HCT116 (cell line): Measurements from ENCODE around the gene GP9. TPM values are rescaled to one million over a fixed set of nuclear protein-coding genes. Genes with fewer than 3 reads are reported as not detected.

Experiments used
- ATAC-seq: fragments of 200-7000 bp; cut with Tn5 transposase; 2 replicates; pipeline ENCODE4 v1.9.1; 2020; ENCODE audit warnings: mild to moderate bottlenecking, moderate library complexity
- BruUV-seq: library from RNA; stranded (reverse); fragments of 400-500 nt; replicated peaks from 2 replicates; lab custom pipeline; 2021; lab: Mats Ljungman, UMichigan
- CTCF ChIA-PET: fragments of 300-600 bp; sonication (Branson Sonifier 250); formaldehyde crosslinking; loops from one replicate; lab custom pipeline; 2021; ENCODE audit warnings: antibody characterized with exemption; lab: Charles Lee
- POLR2A ChIA-PET: fragments of 300-600, 350-600 bp; sonication (Branson Sonifier 250); formaldehyde crosslinking; loops from one replicate; lab custom pipeline; 2021; ENCODE audit warnings: antibody characterized with exemption; lab: Charles Lee
- RAD21 ChIA-PET, 2 experiments: fragments of 300-600 bp; sonication (Branson Sonifier 250); formaldehyde crosslinking; loops; one replicate each; lab custom pipeline; 2023; ENCODE audit warnings: low total read pairs in 2 of 2; ENCODE audit not compliant: uncharacterized antibody in 2 of 2, unreplicated experiment in 2 of 2, low non-redundant PET in 1 of 2; lab: Charles Lee
- DNase-seq: peaks from one replicate; pipeline ENCODE4 v3.0.0-alpha.2; 2010; ENCODE audit warnings: low read depth, low spot score
- H2AFZ ChIP-seq: fragments of 200-600 bp; shearing (Covaris generic), sonication (generic); 2 replicates; pipeline ENCODE4 v1.6.1; 2017; ENCODE audit warnings: low read depth, mixed run types, mixed read lengths, antibody characterized with exemption, low read length; ENCODE audit not compliant: poor library complexity, severe bottlenecking
- H3K27ac ChIP-seq: 2 replicates; pipeline ENCODE4 v1.5.1; 2012; ENCODE audit warnings: low read depth, low read length
- H3K27me3 ChIP-seq: fragments of 200-600 bp; sonication (generic); 2 replicates; pipeline ENCODE4 v1.6.1; 2016; ENCODE audit warnings: mixed run types, low read length, mixed read lengths; ENCODE audit not compliant: insufficient read depth
- H3K36me3 ChIP-seq, 2 experiments: fragments of 200-500 bp in 1 of 2; fragments of 200-600 bp in 1 of 2; sonication (Bioruptor generic) in 1 of 2; sonication (generic) in 1 of 2; 2 replicates each; pipeline versions ENCODE4 v1.5.1 to v1.6.1; 2014 to 2016; ENCODE audit warnings: low read length in 2 of 2, inconsistent platforms in 1 of 2, mixed read lengths in 1 of 2, mixed run types in 1 of 2; ENCODE audit not compliant: insufficient read depth in 2 of 2, control insufficient read depth in 1 of 2
- H3K4me1 ChIP-seq, 2 experiments: fragments of 200-600 bp in 1 of 2; sonication (generic) in 1 of 2; 2 replicates each; pipeline versions ENCODE4 v1.5.1 to v1.6.1; 2012 to 2017; ENCODE audit warnings: low read length in 2 of 2, inconsistent platforms in 1 of 2, mild to moderate bottlenecking in 1 of 2, mixed read lengths in 1 of 2, mixed run types in 1 of 2, moderate library complexity in 1 of 2; ENCODE audit not compliant: insufficient read depth in 2 of 2, control insufficient read depth in 1 of 2
- H3K4me2 ChIP-seq: fragments of 200-600 bp; sonication (generic); 2 replicates; pipeline ENCODE4 v1.6.1; 2017; ENCODE audit warnings: mixed run types, low read length, mixed read lengths
- H3K4me3 ChIP-seq, 2 experiments: fragments of 200-600 bp in 1 of 2; sonication (generic) in 1 of 2; replicated peaks in 1 of 2; 2 replicates each; pipeline ENCODE4 v1.5.1; 2011 to 2016; ENCODE audit warnings: low read length in 2 of 2, control low read depth in 1 of 2, low read depth in 1 of 2, mild to moderate bottlenecking in 1 of 2, mixed read lengths in 1 of 2, mixed run types in 1 of 2
- H3K79me2 ChIP-seq: fragments of 200-600 bp; sonication (generic); 2 replicates; pipeline ENCODE4 v1.6.1; 2017; ENCODE audit warnings: mild to moderate bottlenecking, mixed run types, low read length, moderate library complexity, mixed read lengths; ENCODE audit not compliant: insufficient read depth
- H3K9ac ChIP-seq: fragments of 200-600 bp; sonication (generic); 2 replicates; pipeline ENCODE4 v1.6.1; 2016; ENCODE audit warnings: low read length, mixed read lengths
- H3K9me2 ChIP-seq: fragments of 200-600 bp; sonication (generic), shearing (Covaris generic); 2 replicates; pipeline ENCODE4 v1.6.1; 2017; ENCODE audit warnings: mixed run types, mild to moderate bottlenecking, moderate library complexity; ENCODE audit not compliant: insufficient read depth
- H3K9me3 ChIP-seq, 2 experiments: fragments of 200-500 bp in 1 of 2; fragments of 200-600 bp in 1 of 2; sonication (Bioruptor generic) in 1 of 2; sonication (generic) in 1 of 2; 2 replicates each; pipeline ENCODE4 v1.6.1; 2014 to 2017; ENCODE audit warnings: low read length in 2 of 2, mixed read lengths in 2 of 2, inconsistent platforms in 1 of 2, low read depth in 1 of 2, mild to moderate bottlenecking in 1 of 2, mixed run types in 1 of 2, moderate library complexity in 1 of 2; ENCODE audit not compliant: control insufficient read depth in 1 of 2, insufficient read depth in 1 of 2
- H4K20me1 ChIP-seq: fragments of 200-600 bp; sonication (generic), shearing (Covaris generic); 2 replicates; pipeline ENCODE4 v1.6.1; 2017; ENCODE audit warnings: mixed run types, mild to moderate bottlenecking, moderate library complexity; ENCODE audit not compliant: insufficient read depth
- CBX3 ChIP-seq: IDR thresholded peaks from 2 replicates; pipeline ENCODE4 v1.6.1; 2012; ENCODE audit warnings: low read depth
- CTCF ChIP-seq, 3 experiments: fragments of 200-600 bp in 1 of 3; sonication (generic) in 1 of 3; IDR thresholded peaks in 2 of 3; conservative IDR thresholded peaks in 1 of 3; 2 replicates each; pipeline ENCODE4 v1.5.1; 2012 to 2017; ENCODE audit warnings: low read depth in 2 of 3, low read length in 2 of 3, antibody characterized with exemption in 1 of 3, borderline replicate concordance in 1 of 3, control low read depth in 1 of 3, mild to moderate bottlenecking in 1 of 3, mixed read lengths in 1 of 3, mixed run types in 1 of 3, moderate library complexity in 1 of 3; ENCODE audit not compliant: insufficient read depth in 1 of 3
- EGR1 ChIP-seq: IDR thresholded peaks from 2 replicates; pipeline ENCODE4 v1.6.1; 2012; ENCODE audit warnings: low read depth
- ELF1 ChIP-seq: IDR thresholded peaks from 2 replicates; pipeline ENCODE4 v1.6.1; 2012; ENCODE audit warnings: low read depth, borderline replicate concordance
- EZH2phosphoT487 ChIP-seq: fragments of 200-600 bp; IDR thresholded peaks from 2 replicates; pipeline ENCODE4 v1.6.1; 2018; ENCODE audit warnings: antibody characterized with exemption, borderline replicate concordance
- MAX ChIP-seq: IDR thresholded peaks from 2 replicates; pipeline ENCODE4 v1.6.1; 2012
- POLR2AphosphoS5 ChIP-seq: IDR thresholded peaks from 2 replicates; pipeline ENCODE4 v1.6.1; 2011; ENCODE audit warnings: mild to moderate bottlenecking, low read depth, low read length, moderate library complexity
- SP1 ChIP-seq: IDR thresholded peaks from 2 replicates; pipeline ENCODE4 v1.6.1; 2012; ENCODE audit warnings: low read depth
- SRF ChIP-seq: IDR thresholded peaks from 2 replicates; pipeline ENCODE4 v1.6.1; 2012; ENCODE audit warnings: low read depth
- ZBTB33 ChIP-seq: IDR thresholded peaks from 2 replicates; pipeline ENCODE4 v1.6.1; 2011; ENCODE audit warnings: mild to moderate bottlenecking, low read length, moderate library complexity; ENCODE audit not compliant: insufficient replicate concordance; ENCODE audit errors: extremely low read depth
- ZFX ChIP-seq: fragments of 450-650 bp; IDR thresholded peaks from 2 replicates; pipeline ENCODE4 v1.6.1; 2017
- ZNF274 ChIP-seq: fragments of 200-500 bp; sonication (Bioruptor generic); IDR thresholded peaks from 2 replicates; pipeline ENCODE4 v1.6.1; 2014; ENCODE audit warnings: mild to moderate bottlenecking, low read depth, low read length, inconsistent platforms
- intact Hi-C: fragments of 100-400 bp; cut with micrococcal nuclease; formaldehyde crosslinking; loops from 2 replicates; pipeline ENCODE4 v1.10.0; 2022
- total RNA-seq: library from RNA; stranded (reverse); gene quantifications from one replicate; pipeline ENCODE4 v1.2.1, GENCODE V29; 2021; ENCODE audit not compliant: unreplicated experiment

GP9 gene
- total RNA-seq, 1 experiment from 2014 or later = not detected

- CTCF ChIA-PET = no interaction called here
Measured at GRCh38 chr3:129082026-129082425, 21.4 kb downstream of the GP9 start.

More at GRCh38 chr3:129082026-129082425, 21.4 kb downstream of the GP9 start:
- no peak for TF ChIP-seq EGR1
- no peak for TF ChIP-seq ELF1
- no peak for TF ChIP-seq MAX
- no peak for TF ChIP-seq EZH2phosphoT487
- no peak for TF ChIP-seq ZNF274
- no peak for TF ChIP-seq ZBTB33
- no peak for TF ChIP-seq ZFX
- no peak for TF ChIP-seq CTCF (IDR thresholded peaks at IDR 0.05 in 2 of 3, conservative IDR thresholded peaks at IDR 0.05 in 1 of 3; ENCODE audit: borderline replicate concordance in 1 of 3, insufficient read depth in 1 of 3, low read depth in 2 of 3, low read length in 2 of 3)
- no peak for TF ChIP-seq SRF
- no peak for TF ChIP-seq CBX3
- no peak for TF ChIP-seq POLR2AphosphoS5
- no peak for TF ChIP-seq SP1
- intact Hi-C loops = no loop called here
- Histone ChIP-seq H3K4me2 (no peak overlapping the region), H3K9me2 (no peaks in the 10 kb centered on the region), H3K9me3 (no peaks in the 10 kb centered on the region), H4K20me1 (no peaks in the 10 kb centered on the region), H3K27ac (no peak overlapping the region), H3K27me3 (no peaks in the 10 kb centered on the region), H3K36me3 (no peaks in the 10 kb centered on the region), H3K4me3 (no peak overlapping the region), H3K79me2 (no peaks in the 10 kb centered on the region), H3K4me1 (no peaks in the 10 kb centered on the region), H3K9ac (no peak overlapping the region), H2AFZ (no peak overlapping the region)
- DNase-seq = no peak
- ChIA-PET POLR2A (no interaction called here), RAD21 (interaction anchor here in 1 of 2 experiments (0.5 kb wide), 1 partner anchor 360 kb away, joined by 3 read pairs; no protein-coding TSS in a partner anchor)
- no peak for ATAC-seq
- BruUV-seq = no TSS peak
